GM12872 (cell line): ENCODE data around the gene PROSER2.

Experiments
- CTCF ChIP-seq: IDR thresholded peaks from 3 replicates; pipeline ENCODE4 v1.5.1; 2011; ENCODE audit warnings: low read depth, mild to moderate bottlenecking, low read length, moderate library complexity; ENCODE audit not compliant: insufficient read depth

Gene PROSER2

DNA sequence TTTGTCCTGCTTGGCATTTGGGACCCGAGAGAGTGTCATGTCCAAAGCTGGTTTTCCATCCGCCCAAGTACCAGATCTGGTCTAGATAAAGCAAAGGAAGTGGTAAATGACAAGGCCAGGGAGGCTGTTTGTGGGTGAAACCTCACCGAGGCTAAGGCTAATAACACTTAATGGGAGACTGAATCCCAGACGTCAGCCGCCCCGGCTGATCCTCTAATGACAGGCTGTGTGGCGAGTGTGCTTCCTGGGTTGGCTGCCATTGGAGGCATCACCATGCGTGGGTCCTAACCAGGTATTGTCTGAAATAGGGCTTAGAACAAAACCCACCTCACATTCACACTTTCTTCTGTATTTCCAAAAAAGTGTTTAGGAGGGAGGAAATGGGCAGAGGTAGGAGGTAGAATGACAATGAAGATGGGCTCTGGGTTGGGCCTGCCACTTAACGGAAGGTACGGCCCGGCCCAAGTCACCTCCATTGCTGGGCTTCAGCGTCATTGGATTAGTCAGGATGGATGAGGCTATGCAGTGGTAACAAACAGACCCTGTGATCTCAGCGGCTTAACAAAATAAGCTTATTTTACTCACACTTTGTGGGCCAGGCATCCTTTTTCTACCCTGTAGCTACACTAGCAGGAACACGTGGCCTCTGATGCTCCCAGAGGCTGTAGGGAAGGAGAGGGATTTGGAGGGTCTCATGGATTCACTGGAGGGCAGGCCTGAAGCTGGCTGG lies 59.7 kb downstream of the PROSER2 start:
- no peak for TF ChIP-seq CTCF

DNA sequence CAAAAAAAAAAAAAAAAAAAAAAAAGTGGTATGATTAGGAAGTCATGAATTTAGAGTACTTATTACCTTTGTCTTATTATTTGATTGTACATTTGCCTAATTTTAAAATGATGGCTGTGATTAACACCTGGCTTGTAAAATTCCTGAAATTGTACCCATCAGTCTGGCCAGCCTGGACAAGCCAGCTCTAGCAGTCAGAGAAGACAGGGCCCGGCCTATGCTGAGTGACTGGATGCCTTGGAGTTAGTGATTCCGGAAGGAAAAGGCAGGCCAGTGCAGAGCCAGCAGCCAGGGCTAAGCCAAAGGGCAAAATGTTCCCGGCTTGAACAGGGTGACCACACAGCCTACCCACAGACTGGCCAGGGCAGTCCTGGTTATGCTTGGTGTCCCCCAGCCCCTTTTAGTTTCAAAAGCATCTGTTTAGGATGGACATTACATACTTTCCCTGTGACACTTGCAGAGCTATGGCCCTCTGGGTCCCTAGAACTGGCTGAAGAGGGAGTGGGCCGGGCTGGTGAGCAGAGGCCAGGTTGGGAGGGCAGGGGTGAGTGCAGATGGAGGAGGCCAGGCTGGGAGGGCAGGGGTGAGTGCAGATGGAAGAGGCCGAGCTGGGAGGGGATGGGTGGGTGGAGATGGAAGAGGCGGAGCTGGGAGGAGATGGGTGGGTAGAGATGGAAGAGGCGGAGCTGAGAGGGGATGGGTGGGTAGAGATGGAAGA lies 61.7 kb downstream of the PROSER2 start:
- no peak for TF ChIP-seq CTCF

GRCh38 chr10:11885437-11886137 lies 62.4 kb downstream of the PROSER2 start:
- no peak for TF ChIP-seq CTCF

DNA sequence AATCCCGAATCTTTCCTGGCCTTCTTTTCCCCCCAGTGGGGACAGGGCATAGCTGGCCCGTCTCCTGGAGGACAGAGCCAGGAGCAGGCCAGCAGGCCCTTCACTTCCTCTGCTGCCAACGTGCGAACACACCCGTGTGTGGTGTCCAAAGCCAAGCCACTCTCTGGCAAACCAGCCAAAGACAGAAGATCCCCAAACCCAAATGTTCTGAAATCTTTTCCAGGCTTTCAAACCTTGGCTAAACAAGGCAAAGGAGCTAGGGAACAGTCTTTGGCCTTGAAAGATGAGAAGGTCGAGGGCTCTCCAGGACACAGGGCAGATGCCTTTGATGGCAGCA lies 63.0 kb downstream of the PROSER2 start:
- no peak for TF ChIP-seq CTCF

DNA sequence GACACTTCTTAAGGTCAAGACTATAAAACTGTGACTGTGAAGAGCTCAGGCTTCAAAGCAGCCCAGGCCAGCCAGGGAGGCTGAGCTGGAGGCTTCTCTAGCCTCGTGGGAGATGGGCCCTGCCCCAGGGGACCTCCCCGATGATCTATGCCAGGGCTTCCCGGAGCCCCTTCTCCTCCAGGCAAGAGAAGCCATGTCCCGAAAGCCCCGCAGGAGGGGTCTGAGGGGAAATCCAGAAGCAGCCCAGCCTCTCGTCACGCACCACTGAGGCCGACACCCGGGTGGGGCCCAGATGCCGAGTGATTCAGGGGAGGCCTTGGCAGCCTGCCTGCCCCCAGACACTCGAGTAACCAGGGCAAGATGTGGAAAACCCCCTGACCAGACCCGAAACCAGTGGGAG lies 63.7 kb downstream of the PROSER2 start:
- TF ChIP-seq CTCF, result no peak

- TF ChIP-seq CTCF, result no peak
Observed at GRCh38 chr10:11887381-11888227, 64.4 kb downstream of the PROSER2 start.
